GF-D8 (cell line): ENCODE data around the gene PDE6C.
A peak's percentile ranks its signal among the peaks of the same experiment; 100 is the strongest.

Source experiments
- DNase-seq: peaks from one replicate; lab custom pipeline; 2025; lab: John Stamatoyannopoulos, UW

Gene PDE6C

GRCh38 chr10:93612311-93612710 is at the start of gene PDE6C:
PDE6C (plus strand) TSS chr10:93612537; CDS start chr10:93612726, 189 bp downstream.
- DNase-seq = no peak

GRCh38 chr10:93565446-93565845 is 46.9 kb upstream of the PDE6C start:
- no peak for DNase-seq

DNA sequence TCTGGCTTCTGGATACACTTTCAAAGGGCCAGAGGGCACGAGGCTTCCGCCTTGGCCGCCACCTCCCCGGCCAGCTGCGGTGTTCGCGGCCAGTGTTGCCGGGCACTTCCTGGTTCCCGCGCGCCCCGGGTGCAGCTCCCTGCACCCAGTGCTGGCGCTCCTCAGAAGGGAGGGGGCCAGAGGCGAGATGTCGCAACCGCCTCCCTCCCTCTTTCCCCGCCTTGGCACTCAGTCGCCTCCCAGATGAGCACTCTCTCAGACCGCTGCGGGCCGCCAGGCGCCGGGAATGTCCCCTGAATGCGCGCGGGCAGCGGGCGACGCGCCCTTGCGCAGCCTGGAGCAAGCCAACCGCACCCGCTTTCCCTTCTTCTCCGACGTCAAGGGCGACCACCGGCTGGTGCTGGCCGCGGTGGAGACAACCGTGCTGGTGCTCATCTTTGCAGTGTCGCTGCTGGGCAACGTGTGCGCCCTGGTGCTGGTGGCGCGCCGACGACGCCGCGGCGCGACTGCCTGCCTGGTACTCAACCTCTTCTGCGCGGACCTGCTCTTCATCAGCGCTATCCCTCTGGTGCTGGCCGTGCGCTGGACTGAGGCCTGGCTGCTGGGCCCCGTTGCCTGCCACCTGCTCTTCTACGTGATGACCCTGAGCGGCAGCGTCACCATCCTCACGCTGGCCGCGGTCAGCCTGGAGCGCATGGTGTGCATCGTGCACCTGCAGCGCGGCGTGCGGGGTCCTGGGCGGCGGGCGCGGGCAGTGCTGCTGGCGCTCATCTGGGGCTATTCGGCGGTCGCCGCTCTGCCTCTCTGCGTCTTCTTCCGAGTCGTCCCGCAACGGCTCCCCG is 45.7 kb upstream of the PDE6C start, which contains the start of gene FFAR4:
Gene FFAR4 (plus strand): TSS at position 231 of the 842 bp plus-strand sequence. CDS start 56 bp downstream, at position 287.
- DNase-seq = no peak

DNA sequence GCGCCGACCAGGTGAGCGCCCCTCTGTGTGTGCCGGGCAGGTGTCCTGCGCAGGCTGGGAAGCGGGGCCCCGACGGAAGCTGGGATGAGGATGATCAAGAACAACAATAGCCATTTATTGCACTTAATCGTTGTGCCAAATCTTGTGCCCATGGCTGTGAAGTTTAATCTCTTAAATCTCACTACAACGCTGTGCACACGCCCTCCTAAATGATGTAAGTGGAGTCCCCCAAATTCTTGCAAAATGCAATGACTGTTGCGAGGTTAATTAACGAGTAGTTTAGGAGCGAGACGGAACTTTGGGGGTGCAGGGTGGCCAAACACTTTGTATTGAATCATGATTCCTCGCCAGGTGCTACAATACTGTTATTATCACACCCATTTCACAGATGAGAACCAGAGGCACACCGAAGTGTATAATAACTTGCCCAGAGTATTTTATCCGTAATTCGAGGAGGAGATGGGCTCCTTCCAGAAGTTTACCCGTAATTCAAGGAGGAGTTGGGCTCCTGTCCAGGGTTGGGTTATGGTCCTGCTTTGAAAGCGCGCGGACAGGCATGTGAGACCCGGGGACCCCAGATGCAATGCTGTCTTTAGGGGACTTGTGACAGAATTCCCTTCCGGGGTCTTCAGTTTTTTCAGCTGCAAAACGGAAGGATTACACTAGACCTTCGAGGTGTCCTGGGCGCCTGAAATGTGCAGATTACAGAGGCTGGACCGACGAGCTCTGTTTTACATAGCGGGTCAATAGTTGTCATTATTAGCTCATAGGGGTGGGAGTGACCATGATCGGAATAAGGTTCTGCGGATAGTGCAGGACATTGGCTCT is 44.8 kb upstream of the PDE6C start:
- no peak for DNase-seq

- no peak for DNase-seq
Measured at GRCh38 chr10:93568105-93568390, 44.3 kb upstream of the PDE6C start.

DNA sequence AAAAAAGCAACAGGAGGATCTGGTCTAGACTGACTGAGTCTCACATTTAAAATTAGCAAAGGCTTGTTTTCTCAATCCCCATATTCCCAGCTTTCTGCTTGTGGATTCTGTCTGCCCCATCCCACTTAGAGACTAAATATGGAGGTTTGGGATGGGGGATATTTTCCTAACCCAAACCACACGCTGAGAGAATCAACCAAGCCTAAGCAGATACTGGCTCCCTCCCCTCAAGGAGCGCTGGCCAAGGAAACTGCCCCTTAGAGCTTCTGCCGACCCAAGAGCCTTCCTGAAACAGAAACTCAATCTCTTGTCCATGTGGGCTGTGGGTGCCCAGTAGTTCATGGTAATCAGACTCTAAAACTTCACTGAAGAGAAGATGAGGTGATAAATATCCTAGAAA is 42.0 kb upstream of the PDE6C start:
- no peak for DNase-seq

DNA sequence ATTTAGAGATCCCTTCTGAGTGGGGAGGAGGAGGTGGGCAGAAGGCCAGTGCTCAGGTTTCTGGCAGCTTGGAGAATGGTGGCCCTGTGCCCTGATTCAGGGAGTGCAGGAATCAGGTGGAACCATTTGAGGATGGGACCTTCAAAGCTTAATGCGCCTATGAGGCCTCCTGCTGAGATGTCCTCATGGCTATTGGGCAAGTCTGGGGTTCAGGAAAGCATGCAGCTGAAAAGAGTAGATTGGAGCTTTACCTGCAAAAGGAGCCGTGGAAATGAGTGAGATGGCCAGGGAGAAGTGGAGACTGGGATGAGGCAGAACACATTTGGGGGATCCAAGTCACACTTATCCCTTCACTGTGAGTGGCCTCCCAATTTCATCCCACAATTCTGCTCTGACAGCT is 39.7 kb upstream of the PDE6C start:
- no peak for DNase-seq

- DNase-seq = peak; percentile 63
Measured at GRCh38 chr10:93573051-93573909, 39.1 kb upstream of the PDE6C start.

- DNase-seq = no peak
Measured at GRCh38 chr10:93573924-93574323, 38.4 kb upstream of the PDE6C start.

DNA sequence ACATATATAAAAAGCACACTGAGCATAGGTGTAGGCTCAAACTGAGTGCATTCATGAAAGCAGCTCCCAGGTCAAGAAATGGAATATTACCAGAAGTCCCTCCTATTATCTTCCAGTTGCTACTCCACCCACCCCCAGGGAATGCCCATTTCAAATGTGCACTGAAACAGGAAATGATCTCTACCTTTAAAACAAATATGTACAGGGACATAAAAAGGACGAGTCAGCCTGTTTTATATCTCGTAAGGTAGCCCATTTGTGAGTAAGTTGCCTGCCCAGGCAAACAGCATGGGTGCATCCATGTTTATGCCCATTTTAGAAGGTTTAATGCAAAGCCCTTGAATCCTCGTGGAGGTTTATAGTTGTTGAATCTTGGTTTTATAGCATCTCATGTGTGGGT is 35.4 kb upstream of the PDE6C start:
- DNase-seq = no peak

DNA sequence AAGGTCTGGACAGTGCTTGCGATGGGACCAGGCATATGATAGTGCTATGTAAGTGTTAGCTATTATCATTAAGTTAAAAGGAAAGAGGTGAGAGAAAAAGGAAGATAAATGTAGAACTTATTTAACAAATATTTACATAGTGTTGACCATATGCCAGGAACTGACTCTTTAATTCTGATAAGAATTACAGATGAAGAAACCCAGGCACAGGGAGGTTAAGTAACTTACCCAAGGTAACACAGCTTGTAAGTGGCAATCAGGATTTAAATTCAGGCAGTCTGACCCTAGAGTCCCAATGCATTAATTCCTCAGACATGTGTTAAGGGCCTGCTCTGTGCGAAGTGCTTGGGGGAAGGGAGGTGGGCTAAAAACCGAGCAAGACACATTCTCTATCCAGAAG is 34.8 kb upstream of the PDE6C start:
- no peak for DNase-seq

DNA sequence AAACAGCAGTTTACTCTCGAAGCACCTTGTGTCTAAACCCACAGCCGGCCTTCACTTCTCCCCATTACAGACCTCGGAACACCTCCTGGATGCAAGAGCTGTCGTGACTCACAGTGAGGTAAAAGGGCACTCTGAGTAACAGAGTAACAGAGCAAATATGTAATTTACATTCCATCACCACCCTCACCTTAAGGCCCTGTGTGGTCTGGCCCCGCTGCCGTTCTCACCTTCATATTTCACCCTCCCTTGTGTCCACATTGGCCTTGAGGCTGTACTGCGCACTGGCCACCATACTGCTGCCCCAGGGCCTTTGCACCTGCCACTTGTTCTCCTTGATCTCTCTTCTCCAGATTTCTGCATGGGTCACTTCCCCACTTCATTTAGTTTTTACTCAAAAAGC is 33.2 kb upstream of the PDE6C start:
- no peak for DNase-seq

- no peak for DNase-seq
Measured at GRCh38 chr10:93579985-93580711, 32.2 kb upstream of the PDE6C start.

GRCh38 chr10:93580828-93581227 is 31.5 kb upstream of the PDE6C start:
- no peak for DNase-seq

DNA sequence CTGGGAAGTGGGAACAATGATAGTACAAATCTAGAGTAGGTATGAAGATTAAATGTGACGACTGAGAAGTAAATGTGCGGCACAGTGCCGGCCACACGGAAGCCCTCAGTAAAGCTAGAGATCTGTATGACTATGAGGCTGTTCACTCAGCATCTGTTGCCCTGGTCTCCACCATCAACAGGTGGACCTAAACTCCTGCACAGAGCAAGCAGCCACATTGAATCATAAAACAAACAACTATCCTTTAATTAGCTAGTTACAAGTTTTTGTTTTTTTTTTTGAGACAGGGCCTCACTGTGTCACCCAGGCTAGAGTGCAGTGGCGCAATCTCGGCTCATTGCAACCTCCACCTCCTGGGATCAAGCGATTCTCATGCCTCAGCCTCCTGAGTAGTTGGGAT is 27.9 kb upstream of the PDE6C start:
- no peak for DNase-seq

- no peak for DNase-seq
Measured at GRCh38 chr10:93589648-93590562, 22.4 kb upstream of the PDE6C start.

GRCh38 chr10:93590638-93591037 is 21.7 kb upstream of the PDE6C start:
- DNase-seq = no peak

DNA sequence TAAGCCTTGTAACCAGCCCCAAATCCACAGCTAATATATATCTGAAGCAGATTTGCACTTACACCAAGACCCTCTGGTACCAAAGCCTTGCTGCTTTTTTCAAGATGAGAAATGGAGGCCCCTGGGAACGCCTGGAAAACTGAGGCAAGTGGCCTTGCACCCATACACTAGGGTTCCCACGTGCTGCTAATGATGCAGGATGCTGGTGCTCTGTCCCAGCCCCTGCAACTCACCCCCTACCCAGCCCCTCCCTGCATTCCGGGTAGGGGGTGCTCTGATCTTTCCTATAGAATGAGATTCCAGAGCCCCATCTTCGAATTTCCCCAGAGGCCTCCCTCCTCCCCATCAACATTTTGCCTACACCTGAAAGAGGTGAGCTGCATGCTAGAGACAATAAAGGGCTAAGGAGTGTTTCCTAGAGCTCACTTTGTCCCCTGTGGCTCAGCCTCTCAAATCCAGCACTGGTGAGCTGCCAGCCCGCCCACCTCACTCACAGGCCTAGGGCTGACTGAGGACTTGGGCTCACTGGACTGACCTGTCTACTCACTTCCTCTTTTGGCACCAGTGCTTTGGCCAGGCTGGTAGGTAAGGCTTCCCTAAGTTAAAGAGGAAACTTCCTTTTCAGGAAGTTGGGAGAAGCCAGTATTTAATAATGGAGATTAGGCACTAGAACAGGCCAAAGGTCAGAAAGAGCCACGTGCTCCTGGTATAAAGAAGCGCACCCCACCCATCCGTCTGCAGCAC is 21.1 kb upstream of the PDE6C start:
- no peak for DNase-seq

DNA sequence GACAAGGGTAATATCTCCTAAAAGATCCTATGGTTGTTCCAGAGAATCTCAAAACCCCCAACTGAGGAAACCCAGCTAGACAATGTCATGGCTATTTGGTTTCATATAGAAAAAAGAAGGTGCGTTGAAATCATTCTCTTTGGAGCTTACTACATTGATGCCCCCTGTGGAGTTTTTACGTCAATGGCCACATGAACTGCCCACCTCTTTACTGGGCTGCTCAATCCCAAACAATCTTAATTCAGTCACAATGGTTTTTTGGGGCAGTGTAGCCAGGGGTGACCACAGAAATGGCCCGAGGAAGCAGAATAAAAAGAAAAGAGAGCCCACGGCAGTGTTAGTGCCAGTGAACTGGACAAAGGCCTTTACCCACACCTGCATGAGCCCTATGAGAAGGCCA is 19.1 kb upstream of the PDE6C start:
- DNase-seq = no peak

DNA sequence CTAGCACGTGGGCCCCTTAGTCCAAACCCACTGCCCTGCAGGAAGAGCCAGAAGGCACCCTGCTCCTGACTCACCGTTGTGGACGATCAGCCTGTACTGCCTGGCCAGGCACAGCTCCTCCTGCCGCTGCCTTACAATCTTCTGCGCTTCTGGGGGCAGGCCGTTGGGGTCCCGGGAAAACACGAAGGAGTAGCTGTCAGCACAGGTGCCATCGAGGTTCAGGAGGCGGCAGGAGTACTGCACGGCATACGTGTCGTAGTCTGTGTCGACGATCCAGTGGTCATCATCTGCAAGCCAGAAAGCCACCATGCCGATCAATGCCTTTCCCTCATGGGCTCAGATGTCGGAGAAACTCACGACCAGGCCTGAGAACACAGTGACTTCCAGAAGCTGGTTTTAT is 18.6 kb upstream of the PDE6C start:
- DNase-seq = no peak
